ENCODE measurements around the gene GALNT18. TPM values are rescaled to one million over a fixed set of nuclear protein-coding genes. Genes with fewer than 3 reads are reported as not detected.
"Not testable (repeated sequence)": the region's sequence is repeated elsewhere in the genome, so short reads cannot be mapped to it uniquely, and the experiment has no call there.

GALNT18 gene
- polyA plus RNA-seq, 1 donor: 10.4 TPM

- no peak for DNase-seq
These were observed 241.5 kb downstream of the GALNT18 start for GRCh38 chr11:11380340-11380739.

GRCh38 chr11:11379661-11380060, 242.1 kb downstream of the GALNT18 start:
- no peak for DNase-seq

GRCh38 chr11:11378184-11378940, 243.4 kb downstream of the GALNT18 start:
- DNase-seq: no peak

- no peak for DNase-seq
These were observed 247.3 kb downstream of the GALNT18 start for GRCh38 chr11:11374358-11375148.

GRCh38 chr11:11373934-11374333, 247.9 kb downstream of the GALNT18 start:
- no peak for DNase-seq

GRCh38 chr11:11372461-11372860, 249.3 kb downstream of the GALNT18 start:
- no peak for DNase-seq

- no peak for DNase-seq
These were observed 250.9 kb downstream of the GALNT18 start for GRCh38 chr11:11370962-11371303.

GRCh38 chr11:11370255-11370961, 251.4 kb downstream of the GALNT18 start:
- DNase-seq: no peak

GRCh38 chr11:11366793-11367192, 255.0 kb downstream of the GALNT18 start:
- DNase-seq: no peak

- no peak for DNase-seq
These were observed 258.1 kb downstream of the GALNT18 start for GRCh38 chr11:11363674-11364073.

GRCh38 chr11:11359611-11360010, 262.2 kb downstream of the GALNT18 start:
- DNase-seq: no peak

- DNase-seq: no peak
These were observed 265.0 kb downstream of the GALNT18 start for GRCh38 chr11:11356842-11357241.

- not testable (repeated sequence) for DNase-seq
These were observed 268.9 kb downstream of the GALNT18 start, which contains the start of gene CSNK2A3 for GRCh38 chr11:11352878-11353277. Gene CSNK2A3, minus strand, starts transcription at chr11:11353250. Its CDS starts 131 bp downstream, at chr11:11353119.

GRCh38 chr11:11351851-11352250, 270.0 kb downstream of the GALNT18 start:
- DNase-seq: not testable (repeated sequence)

GRCh38 chr11:11351042-11351586, 270.7 kb downstream of the GALNT18 start:
- no peak for DNase-seq

- DNase-seq: peak; percentile 56
These were observed 271.9 kb downstream of the GALNT18 start for GRCh38 chr11:11349870-11350337.

GRCh38 chr11:11349106-11349825, 272.5 kb downstream of the GALNT18 start:
- DNase-seq: peak; percentile 68

- no peak for DNase-seq
These were observed 273.5 kb downstream of the GALNT18 start for GRCh38 chr11:11348303-11348702.

- peak; percentile 48 for DNase-seq
These were observed 274.2 kb downstream of the GALNT18 start for GRCh38 chr11:11347592-11347991.

- no peak for DNase-seq
These were observed 275.5 kb downstream of the GALNT18 start for GRCh38 chr11:11346303-11346702.

GRCh38 chr11:11345099-11345498, 276.7 kb downstream of the GALNT18 start:
- no peak for DNase-seq

GRCh38 chr11:11344045-11344444, 277.8 kb downstream of the GALNT18 start:
- no peak for DNase-seq
